Neural cell (in vitro differentiated cells): ENCODE results near the gene ATP2B2.

Experiments
- EZH2 ChIP-seq: fragments of 200-600, 300-800 bp; shearing (Covaris generic), sonication (generic); IDR thresholded peaks from 2 replicates; pipeline ENCODE4 v1.6.1; 2014; ENCODE audit warnings: antibody characterized with exemption, low read length, borderline replicate concordance, mild to moderate bottlenecking; ENCODE audit not compliant: insufficient read depth, poor library complexity, severe bottlenecking
- POLR2AphosphoS5 ChIP-seq: IDR thresholded peaks from 2 replicates; pipeline ENCODE4 v1.6.1; 2012
- RAD21 ChIP-seq: fragments of 450-650 bp; conservative IDR thresholded peaks from 2 replicates; pipeline ENCODE4 v1.6.1; 2014; ENCODE audit warnings: antibody characterized with exemption, mild to moderate bottlenecking, moderate library complexity
- TF ChIP-seq, protein P1 (sequence below): fragments of 450-650 bp; IDR thresholded peaks from 2 replicates; pipeline ENCODE4 v1.5.1; 2014; ENCODE audit warnings: antibody characterized with exemption, mild to moderate bottlenecking, moderate library complexity; ENCODE audit not compliant: poor library complexity, severe bottlenecking

DNA sequence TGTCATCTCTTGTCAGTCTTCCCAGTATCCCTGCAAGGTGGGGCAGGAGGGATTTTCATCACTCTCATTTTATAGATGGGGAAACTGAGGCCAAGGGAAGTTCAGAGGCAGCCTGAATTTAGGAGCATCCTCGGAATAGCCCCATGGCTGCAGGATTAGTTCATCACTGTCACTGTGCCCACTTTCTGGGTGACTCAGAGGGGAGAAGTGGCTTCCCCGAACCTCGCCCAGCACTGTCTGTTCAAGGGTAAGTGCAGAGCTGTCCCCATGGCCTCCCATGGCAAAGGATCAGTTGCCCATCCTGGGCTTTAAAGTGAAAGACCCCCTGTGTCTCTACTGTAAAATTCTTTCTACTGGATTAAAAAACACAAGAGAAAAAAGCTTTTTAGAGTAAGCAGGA lies 124.5 kb downstream of the ATP2B2 start:
- TF ChIP-seq RAD21 (no peak), EZH2 (no peak), POLR2AphosphoS5 (no peak)
- TF ChIP-seq, protein P1, sequence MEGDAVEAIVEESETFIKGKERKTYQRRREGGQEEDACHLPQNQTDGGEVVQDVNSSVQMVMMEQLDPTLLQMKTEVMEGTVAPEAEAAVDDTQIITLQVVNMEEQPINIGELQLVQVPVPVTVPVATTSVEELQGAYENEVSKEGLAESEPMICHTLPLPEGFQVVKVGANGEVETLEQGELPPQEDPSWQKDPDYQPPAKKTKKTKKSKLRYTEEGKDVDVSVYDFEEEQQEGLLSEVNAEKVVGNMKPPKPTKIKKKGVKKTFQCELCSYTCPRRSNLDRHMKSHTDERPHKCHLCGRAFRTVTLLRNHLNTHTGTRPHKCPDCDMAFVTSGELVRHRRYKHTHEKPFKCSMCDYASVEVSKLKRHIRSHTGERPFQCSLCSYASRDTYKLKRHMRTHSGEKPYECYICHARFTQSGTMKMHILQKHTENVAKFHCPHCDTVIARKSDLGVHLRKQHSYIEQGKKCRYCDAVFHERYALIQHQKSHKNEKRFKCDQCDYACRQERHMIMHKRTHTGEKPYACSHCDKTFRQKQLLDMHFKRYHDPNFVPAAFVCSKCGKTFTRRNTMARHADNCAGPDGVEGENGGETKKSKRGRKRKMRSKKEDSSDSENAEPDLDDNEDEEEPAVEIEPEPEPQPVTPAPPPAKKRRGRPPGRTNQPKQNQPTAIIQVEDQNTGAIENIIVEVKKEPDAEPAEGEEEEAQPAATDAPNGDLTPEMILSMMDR = no peak
